AG04449 (cell line): Measurements from ENCODE around the gene UGP2.
"Not testable (repeated sequence)": the region's sequence is repeated elsewhere in the genome, so short reads cannot be mapped to it uniquely, and the experiment has no call there.

Experiments
- CTCF ChIA-PET: fragments of 350-600 bp; formaldehyde crosslinking; extraction: SDS; loops from one replicate; lab custom pipeline; 2021; ENCODE audit warnings: antibody characterized with exemption; lab: Yijun Ruan, JAX
- POLR2A ChIA-PET: fragments of 400-600, 350-600 bp; formaldehyde crosslinking; extraction: SDS; loops from one replicate; lab custom pipeline; 2020; ENCODE audit warnings: antibody characterized with exemption, inconsistent platforms; lab: Yijun Ruan, JAX
- DNase-seq: peaks from one replicate; pipeline ENCODE4 v3.0.0-alpha.2; 2010; ENCODE audit warnings: low read depth, low spot score
- H3K4me3 ChIP-seq: 2 replicates; pipeline ENCODE4 v1.5.1; 2011; ENCODE audit warnings: low read depth, mild to moderate bottlenecking, control low read depth, low read length
- TF ChIP-seq, protein P1 (sequence below): IDR thresholded peaks from one replicate; pipeline ENCODE4 v1.5.1; 2011; ENCODE audit warnings: mild to moderate bottlenecking, moderate library complexity, low read length, control low read depth, inconsistent platforms; ENCODE audit not compliant: insufficient read depth; ENCODE audit errors: missing control alignments

UGP2 gene

DNA sequence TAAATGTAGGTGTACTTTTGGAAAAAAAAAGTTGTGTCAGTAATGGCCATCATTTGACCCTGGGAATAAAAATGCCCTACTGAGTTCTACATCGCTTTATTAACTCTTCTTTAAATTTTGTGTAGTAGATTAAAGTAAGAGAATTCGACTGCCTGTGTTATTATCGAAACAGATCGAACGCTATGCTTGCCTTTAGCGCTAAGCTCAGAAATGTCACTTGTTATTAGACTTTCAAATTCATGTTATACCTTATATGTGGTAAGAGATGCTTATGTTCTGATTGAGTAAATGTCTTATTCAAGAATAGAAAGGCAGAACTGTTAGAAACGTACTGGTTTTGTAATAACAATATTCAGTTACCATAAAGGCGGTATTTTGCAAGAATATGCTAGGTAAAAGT lies 1.4 kb downstream of the UGP2 start:
- ChIA-PET POLR2A (interaction anchor here (0.6 to 3.3 kb wide), 6 partner anchors 12 to 255 kb away, joined by 3 to 34 read pairs (median 8); partner anchors contain the start of genes MDH1 and WDPCP), CTCF (interaction anchor here (1.0 to 3.0 kb wide), 3 partner anchors 18 to 157 kb away, joined by 3 to 23 read pairs (median 12); no protein-coding TSS in a partner anchor)
- TF ChIP-seq, protein P1, sequence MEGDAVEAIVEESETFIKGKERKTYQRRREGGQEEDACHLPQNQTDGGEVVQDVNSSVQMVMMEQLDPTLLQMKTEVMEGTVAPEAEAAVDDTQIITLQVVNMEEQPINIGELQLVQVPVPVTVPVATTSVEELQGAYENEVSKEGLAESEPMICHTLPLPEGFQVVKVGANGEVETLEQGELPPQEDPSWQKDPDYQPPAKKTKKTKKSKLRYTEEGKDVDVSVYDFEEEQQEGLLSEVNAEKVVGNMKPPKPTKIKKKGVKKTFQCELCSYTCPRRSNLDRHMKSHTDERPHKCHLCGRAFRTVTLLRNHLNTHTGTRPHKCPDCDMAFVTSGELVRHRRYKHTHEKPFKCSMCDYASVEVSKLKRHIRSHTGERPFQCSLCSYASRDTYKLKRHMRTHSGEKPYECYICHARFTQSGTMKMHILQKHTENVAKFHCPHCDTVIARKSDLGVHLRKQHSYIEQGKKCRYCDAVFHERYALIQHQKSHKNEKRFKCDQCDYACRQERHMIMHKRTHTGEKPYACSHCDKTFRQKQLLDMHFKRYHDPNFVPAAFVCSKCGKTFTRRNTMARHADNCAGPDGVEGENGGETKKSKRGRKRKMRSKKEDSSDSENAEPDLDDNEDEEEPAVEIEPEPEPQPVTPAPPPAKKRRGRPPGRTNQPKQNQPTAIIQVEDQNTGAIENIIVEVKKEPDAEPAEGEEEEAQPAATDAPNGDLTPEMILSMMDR: no peak
- no peak for DNase-seq
- H3K4me3 ChIP-seq: peak overlapping the region; percentile 83

DNA sequence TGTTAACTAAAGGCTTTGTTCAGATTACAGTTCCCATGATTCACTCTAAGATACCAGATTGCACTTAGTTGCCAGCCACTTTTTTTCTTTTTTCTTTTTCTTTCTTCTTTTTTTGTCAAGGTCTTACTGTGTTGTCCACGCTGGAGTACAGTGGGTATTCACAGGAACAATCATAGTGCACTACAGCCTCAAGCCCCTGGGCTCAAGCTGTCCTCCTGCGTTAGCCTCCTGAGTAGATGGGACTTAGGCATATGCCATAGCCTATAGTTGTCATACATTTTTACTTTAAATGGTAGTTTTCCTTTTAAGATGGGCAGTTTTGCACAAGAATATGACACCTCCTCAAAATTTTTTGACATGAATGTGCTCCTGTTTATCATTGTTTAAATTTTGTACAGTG lies 2.1 kb downstream of the UGP2 start:
- H3K4me3 ChIP-seq: peak overlapping the region; percentile 6
- TF ChIP-seq, protein P1: no peak
- ChIA-PET POLR2A (interaction anchor here (2.7 kb wide), 1 partner anchor 145 kb away, joined by 27 read pairs; no protein-coding TSS in a partner anchor), CTCF (interaction anchor here (1.2 to 3.8 kb wide), 4 partner anchors 17 to 151 kb away, joined by 3 to 26 read pairs (median 14); no protein-coding TSS in a partner anchor)
- no peak for DNase-seq

DNA sequence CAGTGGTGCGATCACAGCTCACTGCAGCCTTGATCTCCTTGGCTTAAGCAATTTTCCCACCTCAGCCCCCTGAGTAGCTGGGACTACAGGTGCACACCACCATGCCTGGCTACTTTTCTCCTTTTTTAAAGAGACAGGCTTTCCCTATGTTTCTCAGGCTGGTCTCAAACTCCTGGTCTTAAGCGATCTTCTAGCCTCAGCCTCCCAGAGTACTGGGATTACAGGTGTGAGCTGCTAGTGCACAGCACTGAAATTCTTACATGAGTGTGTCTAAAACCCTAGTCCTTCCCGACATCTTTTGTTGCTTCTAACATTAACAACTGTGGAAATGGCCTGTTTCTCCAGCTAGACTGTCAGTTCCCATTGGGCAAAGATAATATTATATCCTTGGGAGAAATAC lies 2.9 kb downstream of the UGP2 start:
- CTCF ChIA-PET: interaction anchor here (1.2 to 3.8 kb wide), 4 partner anchors 16 to 152 kb away, joined by 3 to 26 read pairs (median 14); no protein-coding TSS in a partner anchor
- no peak for DNase-seq
- TF ChIP-seq, protein P1: no peak
- H3K4me3 ChIP-seq: no peak overlapping the region
- POLR2A ChIA-PET: no interaction called here

DNA sequence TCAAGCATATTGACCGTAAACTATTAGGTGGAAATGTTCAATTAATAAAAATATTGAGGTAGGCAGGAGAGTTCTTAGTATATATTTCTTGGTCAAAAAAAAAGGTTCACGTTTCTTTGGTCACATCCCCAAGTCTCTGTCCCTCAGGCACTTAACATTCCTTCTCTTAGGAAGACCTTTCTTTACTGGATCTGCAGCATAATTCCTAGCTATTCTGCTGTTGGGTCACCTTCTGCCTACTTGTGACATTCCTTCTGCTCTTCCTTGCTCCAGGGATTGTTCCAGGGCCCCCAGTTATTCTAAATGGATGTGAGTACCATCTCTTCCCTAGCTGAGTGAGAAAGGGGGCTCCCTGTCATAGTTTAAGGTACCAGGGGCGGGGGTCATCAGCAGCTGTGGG lies 4.2 kb downstream of the UGP2 start:
- no peak for DNase-seq
- ChIA-PET POLR2A (no interaction called here), CTCF (interaction anchor here (1.5 to 3.8 kb wide), 3 partner anchors 15 to 147 kb away, joined by 5 to 26 read pairs (median 18); no protein-coding TSS in a partner anchor)
- H3K4me3 ChIP-seq: no peak overlapping the region
- TF ChIP-seq, protein P1: no peak

DNA sequence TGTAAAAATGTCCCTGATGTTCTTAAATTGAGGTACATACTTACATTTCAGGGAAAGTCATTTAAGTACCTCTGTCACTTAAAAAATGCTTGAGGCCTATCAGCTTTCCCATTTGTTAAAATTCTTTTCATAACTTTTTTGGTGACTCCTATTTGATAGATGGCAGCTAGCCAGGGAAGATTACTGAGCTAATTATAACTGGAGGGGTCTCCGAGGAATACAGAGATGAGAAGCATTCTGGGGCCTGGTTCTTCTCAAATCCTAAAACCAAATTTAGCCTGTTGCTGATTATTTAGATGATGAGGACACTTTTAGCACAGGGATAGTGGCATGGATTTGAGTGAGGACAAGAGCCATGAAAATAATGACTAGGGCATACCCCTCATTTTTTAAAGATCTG lies 4.8 kb downstream of the UGP2 start:
- ChIA-PET POLR2A (no interaction called here), CTCF (interaction anchor here (0.6 to 3.8 kb wide), 4 partner anchors 14 to 236 kb away, joined by 3 to 26 read pairs (median 12); no protein-coding TSS in a partner anchor)
- no peak for DNase-seq
- no peak overlapping the region for H3K4me3 ChIP-seq
- TF ChIP-seq, protein P1: no peak

DNA sequence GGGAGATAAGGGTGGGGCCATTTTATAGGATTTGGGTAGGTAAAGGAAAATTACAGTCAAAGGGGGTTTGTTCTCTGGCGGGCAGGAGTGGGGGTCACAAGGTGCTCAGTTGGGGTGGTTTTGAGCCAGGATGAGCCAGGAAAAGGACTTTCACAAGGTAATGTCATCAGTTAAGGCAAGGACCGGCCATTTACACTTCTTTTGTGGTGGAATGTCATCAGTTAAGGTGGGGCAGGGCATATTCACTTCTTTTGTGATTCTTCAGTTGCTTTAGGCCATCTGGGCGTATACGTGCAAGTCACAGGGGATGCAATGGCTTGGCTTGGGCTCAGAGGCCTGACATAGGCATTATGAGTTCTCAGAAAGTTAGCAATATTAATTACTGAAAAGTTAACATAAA lies 5.9 kb downstream of the UGP2 start:
- H3K4me3 ChIP-seq, CTCF ChIA-PET, DNase-seq, POLR2A ChIA-PET: not testable (repeated sequence)
